Measurements from ENCODE around the gene RPL13.
"Not testable (repeated sequence)": the region's sequence is repeated elsewhere in the genome, so short reads cannot be mapped to it uniquely, and the experiment has no call there.

Gene RPL13

DNA sequence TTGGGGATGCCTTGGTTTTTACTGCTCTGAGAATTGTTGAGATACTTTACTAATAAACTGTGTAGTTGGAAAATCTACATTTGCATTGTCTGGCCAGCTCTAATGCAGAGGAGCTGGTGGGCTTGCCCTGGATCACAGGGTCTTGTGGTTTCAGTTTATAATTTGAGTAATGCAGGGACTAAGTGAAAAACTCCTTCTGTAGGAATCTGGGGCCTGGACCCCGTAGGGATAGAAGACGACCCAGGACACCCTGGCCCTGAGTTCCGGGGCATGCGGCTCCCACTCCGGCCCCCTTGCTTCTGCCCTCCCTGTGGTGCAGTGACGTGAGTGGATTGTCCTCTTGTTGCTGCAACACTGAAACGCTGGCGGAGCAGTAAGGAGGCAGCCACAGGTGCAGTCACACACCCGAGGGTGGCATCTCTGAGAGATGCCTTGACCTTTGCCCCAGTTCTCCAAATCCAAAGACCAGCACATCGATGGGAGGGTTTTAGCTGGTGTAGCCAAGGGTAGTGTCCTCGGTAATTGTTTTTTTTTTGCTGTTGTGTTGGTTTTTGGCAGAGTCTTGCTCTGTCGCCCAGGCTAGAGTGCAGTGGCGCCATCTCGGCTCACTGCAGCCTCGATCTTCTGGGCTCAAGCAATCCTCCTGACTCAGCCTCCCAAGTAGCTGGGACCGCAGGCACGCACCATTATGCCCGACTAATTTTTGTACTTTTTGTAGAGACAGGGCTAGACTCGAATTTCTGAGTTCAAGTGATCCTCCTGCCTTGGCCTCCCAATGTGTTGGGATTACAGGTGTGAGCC, 2.6 kb upstream of the RPL13 start:
- no peak for DNase-seq
- in situ Hi-C loops (cut with HindIII; ENCODE audit: low pct_ligation_motif_present, low pct_unique_long_range_greater_than_20kb, low sequenced_read_pairs) = no loop called here

DNA sequence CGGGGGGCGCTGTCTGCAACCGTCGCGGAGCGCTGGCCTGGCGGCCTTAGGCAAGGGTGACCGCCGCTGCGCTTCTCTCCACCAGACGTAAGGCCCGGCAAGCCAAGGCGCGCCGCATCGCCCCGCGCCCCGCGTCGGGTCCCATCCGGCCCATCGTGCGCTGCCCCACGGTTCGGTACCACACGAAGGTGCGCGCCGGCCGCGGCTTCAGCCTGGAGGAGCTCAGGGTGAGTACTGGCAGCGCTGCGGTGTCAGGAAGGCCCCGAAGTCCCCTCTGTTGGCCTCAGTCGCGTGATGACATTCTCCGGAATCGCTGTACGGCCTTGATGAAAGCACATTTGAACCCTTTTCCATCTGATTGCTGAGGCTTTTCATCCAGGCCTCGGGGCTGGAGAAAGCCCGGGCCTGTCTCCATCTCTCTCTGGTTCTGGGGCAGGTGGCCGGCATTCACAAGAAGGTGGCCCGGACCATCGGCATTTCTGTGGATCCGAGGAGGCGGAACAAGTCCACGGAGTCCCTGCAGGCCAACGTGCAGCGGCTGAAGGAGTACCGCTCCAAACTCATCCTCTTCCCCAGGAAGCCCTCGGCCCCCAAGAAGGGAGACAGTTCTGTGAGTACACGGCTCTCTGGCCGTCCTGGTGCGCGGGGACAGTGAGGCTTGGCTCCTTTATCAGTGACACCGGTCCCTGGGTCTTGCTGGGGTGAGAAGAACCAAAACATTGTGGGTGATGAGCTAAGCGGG, 831 bp downstream of the RPL13 start:
- in situ Hi-C loops (cut with HindIII; ENCODE audit: low pct_ligation_motif_present, low pct_unique_long_range_greater_than_20kb, low sequenced_read_pairs) = no loop called here
- no peak for DNase-seq

GRCh38 chr16:89561884-89562599, 1.6 kb downstream of the RPL13 start:
- DNase-seq = no peak
- in situ Hi-C loops (cut with HindIII; ENCODE audit: low pct_ligation_motif_present, low pct_unique_long_range_greater_than_20kb, low sequenced_read_pairs) = no loop called here

GRCh38 chr16:89562939-89563338, 2.5 kb downstream of the RPL13 start:
- in situ Hi-C loops (cut with HindIII; ENCODE audit: low pct_ligation_motif_present, low pct_unique_long_range_greater_than_20kb, low sequenced_read_pairs) = no loop called here
- DNase-seq = no peak

GRCh38 chr16:89563639-89564392, 3.3 kb downstream of the RPL13 start:
- in situ Hi-C loops (cut with HindIII; ENCODE audit: low pct_ligation_motif_present, low pct_unique_long_range_greater_than_20kb, low sequenced_read_pairs) = no loop called here
- DNase-seq = no peak

GRCh38 chr16:89564476-89565255, 4.2 kb downstream of the RPL13 start:
- in situ Hi-C loops (cut with HindIII; ENCODE audit: low pct_ligation_motif_present, low pct_unique_long_range_greater_than_20kb, low sequenced_read_pairs) = no loop called here
- no peak for DNase-seq

- DNase-seq = no peak
- in situ Hi-C loops (cut with HindIII; ENCODE audit: low pct_ligation_motif_present, low pct_unique_long_range_greater_than_20kb, low sequenced_read_pairs) = no loop called here
These were observed 4.7 kb downstream of the RPL13 start for GRCh38 chr16:89565256-89565505.

DNA sequence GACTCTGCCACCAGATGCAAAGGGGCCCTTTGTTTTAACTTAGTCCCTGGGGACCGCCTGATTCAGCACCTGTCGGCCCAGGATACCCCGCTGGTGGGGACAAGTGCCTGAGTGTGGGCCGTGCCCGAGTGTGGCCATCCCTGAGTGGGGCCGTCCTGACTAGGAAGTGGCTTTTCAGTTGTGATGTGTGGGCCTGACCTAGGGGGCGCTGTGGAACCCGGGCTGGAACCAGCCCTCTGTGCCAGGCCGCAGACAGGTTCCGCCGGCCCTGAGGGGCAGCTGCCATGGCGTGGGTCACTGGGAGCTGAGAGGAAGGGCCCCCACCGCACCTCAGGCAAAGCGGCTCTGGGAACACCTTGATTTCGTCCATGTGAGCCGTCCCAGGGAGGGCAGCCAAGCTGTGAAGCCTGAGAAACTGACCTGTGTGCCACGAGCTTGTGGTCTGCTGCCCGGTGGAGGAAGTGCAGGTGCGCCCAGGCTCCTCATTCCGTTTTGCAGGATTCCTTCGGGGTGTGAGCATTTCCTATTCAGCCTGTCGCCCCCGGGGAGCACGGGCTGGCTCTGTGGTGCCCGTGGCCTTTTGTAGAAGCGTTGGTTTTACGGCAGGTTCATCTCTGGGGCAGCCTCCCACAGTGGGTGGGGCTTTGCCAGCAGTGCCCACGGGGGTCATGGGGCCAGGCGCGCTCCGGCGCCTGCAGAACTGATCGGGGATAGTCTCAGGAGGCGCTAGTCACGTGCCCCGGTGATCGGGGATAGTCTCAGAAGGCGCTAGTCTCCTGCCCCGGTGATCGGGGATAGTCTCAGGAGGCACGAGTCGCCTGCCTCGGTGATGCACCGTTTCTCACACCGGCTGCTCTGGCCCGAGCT, 5.3 kb downstream of the RPL13 start:
- in situ Hi-C loops (cut with HindIII; ENCODE audit: low pct_ligation_motif_present, low pct_unique_long_range_greater_than_20kb, low sequenced_read_pairs) = no loop called here
- peak; percentile 61 for DNase-seq

DNA sequence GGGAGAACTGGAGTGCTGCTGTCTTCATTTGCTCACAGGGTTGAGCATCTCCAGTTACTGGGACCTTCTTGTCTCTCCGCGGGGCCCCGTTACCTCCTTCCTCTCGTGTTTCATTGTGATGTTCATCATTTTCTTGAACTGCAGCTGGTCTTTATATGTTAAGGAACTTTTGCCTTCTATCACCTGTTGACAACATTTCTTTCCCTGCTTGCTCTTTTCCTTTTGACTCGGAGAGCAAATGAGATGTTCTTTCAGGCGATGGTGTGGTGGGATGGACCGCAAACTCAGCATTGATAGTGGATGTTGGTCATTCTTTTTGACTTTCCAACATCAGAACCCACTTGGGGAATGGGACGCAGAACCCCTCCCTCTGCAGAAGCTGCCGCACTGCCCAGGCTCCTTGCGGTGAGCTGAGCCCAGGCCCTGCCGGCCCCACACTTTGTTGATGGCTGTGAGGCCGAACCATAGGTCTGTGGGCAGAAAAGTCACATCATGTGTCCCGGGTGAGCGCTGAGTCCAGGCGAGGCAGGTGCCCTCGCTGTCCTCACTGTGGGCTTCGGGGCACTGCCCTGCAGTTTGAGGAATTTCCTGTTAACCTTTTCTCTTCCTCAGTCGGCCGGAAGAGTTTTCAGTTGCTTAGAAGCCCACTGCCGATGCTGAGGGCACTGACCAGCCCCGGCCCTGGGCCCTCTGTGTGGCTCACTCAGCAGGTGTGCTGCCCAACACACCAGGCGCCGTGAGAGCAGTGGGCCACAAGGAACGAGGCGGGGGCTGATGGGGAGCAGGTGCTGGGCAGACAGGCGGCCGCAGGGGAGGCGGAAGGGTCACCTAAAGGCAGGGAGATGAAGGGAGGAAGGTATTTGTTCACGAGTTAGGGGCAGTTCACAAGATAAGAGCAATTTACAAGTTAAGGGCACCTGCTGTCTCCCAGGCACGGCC, 7.4 kb downstream of the RPL13 start:
- in situ Hi-C loops (cut with HindIII; ENCODE audit: low pct_ligation_motif_present, low pct_unique_long_range_greater_than_20kb, low sequenced_read_pairs) = no loop called here
- DNase-seq = no peak

DNA sequence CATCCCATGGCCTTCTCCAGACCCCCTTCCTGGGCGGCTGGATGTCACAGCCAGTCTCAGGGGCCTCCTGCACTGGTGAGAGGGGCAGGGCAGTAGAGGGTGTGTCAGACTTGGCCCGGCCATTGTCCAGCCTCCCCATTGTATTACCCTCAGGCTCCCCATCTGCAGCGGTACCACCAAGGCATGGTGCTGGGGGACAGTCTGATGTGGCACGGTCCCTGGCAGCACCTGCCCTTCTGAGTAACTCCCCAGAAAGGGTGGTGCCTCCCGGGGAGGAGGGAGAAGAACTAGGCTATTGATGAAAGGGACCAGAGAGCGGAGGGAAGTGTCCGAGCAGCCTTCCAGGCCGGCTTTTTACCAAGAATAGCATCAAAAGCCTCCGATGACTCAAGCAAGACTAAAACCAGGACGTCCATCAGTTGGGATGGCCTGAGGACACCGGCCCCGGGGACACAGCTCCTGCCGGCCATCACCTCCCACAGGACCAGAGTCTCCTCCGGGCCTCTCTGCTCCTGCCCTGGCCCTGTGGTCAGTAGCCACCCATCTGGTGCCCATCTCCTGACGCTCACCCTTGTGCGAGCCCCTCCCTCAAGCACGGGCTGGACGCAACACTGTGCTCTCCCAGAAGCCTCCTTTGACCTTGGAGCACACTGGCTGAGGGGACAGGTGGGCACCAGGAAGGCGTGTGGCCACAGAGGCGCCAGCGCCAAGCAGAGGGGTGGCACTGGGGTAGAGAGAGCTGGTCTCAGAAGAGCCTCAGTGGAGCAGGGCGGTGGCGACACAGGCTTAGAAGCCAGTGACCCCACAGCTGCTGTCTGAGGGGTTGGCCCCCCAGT, 9.2 kb downstream of the RPL13 start:
- in situ Hi-C loops (cut with HindIII; ENCODE audit: low pct_ligation_motif_present, low pct_unique_long_range_greater_than_20kb, low sequenced_read_pairs) = no loop called here
- DNase-seq = no peak

DNA sequence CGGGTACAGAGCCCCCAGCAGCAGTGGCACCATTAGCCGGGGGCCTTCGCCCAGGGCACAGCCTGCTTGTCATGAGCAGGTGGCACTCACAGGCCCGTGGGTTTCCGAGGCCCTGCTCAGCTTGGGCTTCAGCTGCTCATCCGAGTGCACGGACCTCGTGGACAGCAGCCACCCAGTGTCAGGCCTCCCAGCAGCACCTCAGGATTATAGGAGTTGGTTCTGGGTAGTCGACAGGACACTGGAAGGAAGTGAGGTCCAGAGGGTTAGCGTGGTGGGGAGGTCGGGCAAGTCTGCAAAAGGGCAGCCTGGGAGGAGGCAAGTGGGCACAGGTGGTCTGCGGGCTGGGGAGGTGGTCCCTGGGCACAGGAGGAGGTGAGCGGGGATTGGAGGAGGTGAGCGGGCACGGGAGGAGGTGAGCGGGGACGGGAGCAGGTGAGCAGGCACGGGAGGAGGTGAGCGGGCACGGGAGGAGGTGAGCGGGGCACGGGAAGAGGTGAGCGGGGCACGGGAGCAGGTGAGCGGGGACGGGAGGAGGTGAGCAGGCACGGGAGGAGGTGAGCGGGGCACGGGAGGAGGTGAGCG, 10.0 kb downstream of the RPL13 start:
- in situ Hi-C loops (cut with HindIII; ENCODE audit: low pct_ligation_motif_present, low pct_unique_long_range_greater_than_20kb, low sequenced_read_pairs) = no loop called here
- no peak for DNase-seq

DNA sequence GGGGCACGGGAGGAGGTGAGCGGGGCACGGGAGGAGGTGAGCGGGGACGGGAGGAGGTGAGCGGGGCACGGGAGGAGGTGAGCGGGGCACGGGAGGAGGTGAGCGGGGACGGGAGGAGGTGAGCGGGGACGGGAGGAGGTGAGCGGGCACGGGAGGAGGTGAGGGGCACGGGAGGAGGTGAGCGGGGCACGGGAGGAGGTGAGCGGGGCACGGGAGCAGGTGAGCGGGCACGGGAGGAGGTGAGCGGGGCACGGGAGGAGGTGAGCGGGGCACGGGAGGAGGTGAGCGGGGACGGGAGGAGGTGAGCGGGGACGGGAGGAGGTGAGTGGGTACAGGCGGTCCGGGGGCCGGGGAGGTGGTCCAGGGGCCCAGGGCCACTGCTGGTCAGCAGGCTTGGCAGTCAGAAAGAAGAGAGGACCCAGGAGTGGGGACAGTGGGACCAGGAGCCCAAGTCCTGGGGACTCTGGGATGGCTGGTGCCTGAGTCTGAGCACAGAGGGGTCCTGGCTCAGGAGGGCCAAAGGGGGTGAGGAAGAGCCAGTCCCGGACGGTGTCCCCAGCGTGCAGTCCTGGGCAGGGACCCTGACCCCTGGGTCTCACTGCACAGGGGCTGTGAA, 10.6 kb downstream of the RPL13 start:
- DNase-seq; in situ Hi-C loops (cut with HindIII; ENCODE audit: low pct_ligation_motif_present, low pct_unique_long_range_greater_than_20kb, low sequenced_read_pairs): not testable (repeated sequence)

- in situ Hi-C loops (cut with HindIII; ENCODE audit: low pct_ligation_motif_present, low pct_unique_long_range_greater_than_20kb, low sequenced_read_pairs) = no loop called here
- DNase-seq = no peak
These were observed 11.2 kb downstream of the RPL13 start for GRCh38 chr16:89571636-89572035.

- in situ Hi-C loops (cut with HindIII; ENCODE audit: low pct_ligation_motif_present, low pct_unique_long_range_greater_than_20kb, low sequenced_read_pairs) = no loop called here
- no peak for DNase-seq
These were observed 11.6 kb downstream of the RPL13 start for GRCh38 chr16:89572073-89572484.

Measured in ACHN (cell line).